Measurements from ENCODE around the gene AFF3. TPM values are rescaled to one million over a fixed set of nuclear protein-coding genes. Genes with fewer than 3 reads are reported as not detected.

Gene AFF3
- total RNA-seq, 1 donor from 2014 or later: 8.0 TPM

GRCh38 chr2:99763764-99764163 lies 378.6 kb downstream of the AFF3 start:
- intact Hi-C loops (cut with micrococcal nuclease): no loop called here
- Histone ChIP-seq H3K36me3 (no peaks in the 10 kb centered on the region), H3K4me3 (no peak overlapping the region), H3K27ac (replicated peaks) (no peak overlapping the region), H3K27me3 (ENCODE audit: low read depth) (no peaks in the 10 kb centered on the region), H3K4me1 (no peaks in the 10 kb centered on the region), H3K9me3 (replicated peaks) (no peaks in the 10 kb centered on the region)
- TF ChIP-seq, protein P1, sequence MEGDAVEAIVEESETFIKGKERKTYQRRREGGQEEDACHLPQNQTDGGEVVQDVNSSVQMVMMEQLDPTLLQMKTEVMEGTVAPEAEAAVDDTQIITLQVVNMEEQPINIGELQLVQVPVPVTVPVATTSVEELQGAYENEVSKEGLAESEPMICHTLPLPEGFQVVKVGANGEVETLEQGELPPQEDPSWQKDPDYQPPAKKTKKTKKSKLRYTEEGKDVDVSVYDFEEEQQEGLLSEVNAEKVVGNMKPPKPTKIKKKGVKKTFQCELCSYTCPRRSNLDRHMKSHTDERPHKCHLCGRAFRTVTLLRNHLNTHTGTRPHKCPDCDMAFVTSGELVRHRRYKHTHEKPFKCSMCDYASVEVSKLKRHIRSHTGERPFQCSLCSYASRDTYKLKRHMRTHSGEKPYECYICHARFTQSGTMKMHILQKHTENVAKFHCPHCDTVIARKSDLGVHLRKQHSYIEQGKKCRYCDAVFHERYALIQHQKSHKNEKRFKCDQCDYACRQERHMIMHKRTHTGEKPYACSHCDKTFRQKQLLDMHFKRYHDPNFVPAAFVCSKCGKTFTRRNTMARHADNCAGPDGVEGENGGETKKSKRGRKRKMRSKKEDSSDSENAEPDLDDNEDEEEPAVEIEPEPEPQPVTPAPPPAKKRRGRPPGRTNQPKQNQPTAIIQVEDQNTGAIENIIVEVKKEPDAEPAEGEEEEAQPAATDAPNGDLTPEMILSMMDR (IDR thresholded peaks at IDR 0.05; ENCODE audit: borderline replicate concordance): no peak
- no peak for DNase-seq

GRCh38 chr2:99762714-99763113 lies 379.7 kb downstream of the AFF3 start:
- intact Hi-C loops (cut with micrococcal nuclease): no loop called here
- Histone ChIP-seq H3K36me3 (no peaks in the 10 kb centered on the region), H3K4me1 (no peaks in the 10 kb centered on the region), H3K9me3 (replicated peaks) (no peaks in the 10 kb centered on the region), H3K4me3 (no peak overlapping the region), H3K27me3 (ENCODE audit: low read depth) (no peaks in the 10 kb centered on the region), H3K27ac (replicated peaks) (no peak overlapping the region)
- DNase-seq: no peak
- TF ChIP-seq, protein P1 (IDR thresholded peaks at IDR 0.05; ENCODE audit: borderline replicate concordance): no peak

DNA sequence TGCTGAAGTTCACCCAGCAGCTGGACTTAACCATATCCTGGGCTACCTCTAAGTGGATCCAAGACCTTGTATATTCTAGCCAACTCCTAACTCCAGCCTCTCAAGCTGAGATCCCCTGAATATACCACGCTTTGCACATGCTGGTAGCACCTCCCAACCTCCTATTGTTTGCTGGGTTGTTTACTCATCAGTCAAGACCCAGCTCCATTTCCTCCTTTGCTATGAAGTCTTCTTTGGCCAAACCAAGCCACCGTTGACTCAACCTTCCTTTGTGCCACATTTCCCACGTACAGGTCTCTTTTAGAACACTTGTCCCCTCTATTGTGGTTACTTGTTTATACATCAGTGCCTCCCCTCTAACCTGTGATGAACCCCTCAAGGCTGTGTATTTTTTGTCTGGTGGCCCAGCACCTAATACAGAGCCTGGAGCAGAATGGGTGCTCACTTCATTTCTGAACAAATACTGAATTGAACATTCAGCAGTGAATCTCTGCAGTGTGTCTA lies 384.7 kb downstream of the AFF3 start:
- Histone ChIP-seq H3K36me3 (no peaks in the 10 kb centered on the region), H3K4me1 (no peaks in the 10 kb centered on the region), H3K27ac (replicated peaks) (no peak overlapping the region), H3K4me3 (no peak overlapping the region), H3K9me3 (replicated peaks) (no peaks in the 10 kb centered on the region), H3K27me3 (ENCODE audit: low read depth) (no peaks in the 10 kb centered on the region)
- intact Hi-C loops (cut with micrococcal nuclease): no loop called here
- DNase-seq: no peak
- TF ChIP-seq, protein P1 (IDR thresholded peaks at IDR 0.05; ENCODE audit: borderline replicate concordance): no peak

DNA sequence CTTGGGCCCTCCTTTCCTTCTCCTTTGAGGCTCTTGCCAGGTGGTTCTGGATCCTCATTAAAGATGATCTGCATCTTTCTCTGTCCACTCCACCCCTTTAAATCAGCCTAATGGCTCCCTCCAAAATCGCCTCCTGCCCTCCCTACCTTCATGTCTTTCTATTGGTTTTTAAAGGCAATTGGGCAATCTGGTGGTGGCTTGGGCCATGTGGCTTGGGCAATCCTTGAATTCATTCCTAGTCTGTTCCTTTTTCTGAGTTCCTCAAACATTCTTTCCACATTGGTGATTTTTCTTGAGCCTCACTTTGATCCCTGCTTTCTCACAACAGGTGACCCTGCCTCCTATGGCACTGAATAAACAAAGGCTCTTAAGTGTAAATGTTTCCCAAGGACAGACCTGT lies 386.3 kb downstream of the AFF3 start:
- H3K4me1 ChIP-seq: no peaks in the 10 kb centered on the region
- intact Hi-C loops (cut with micrococcal nuclease): no loop called here
- TF ChIP-seq, protein P1 (IDR thresholded peaks at IDR 0.05; ENCODE audit: borderline replicate concordance): no peak
- no peak overlapping the region for H3K4me3 ChIP-seq
- H3K36me3 ChIP-seq: no peaks in the 10 kb centered on the region
- DNase-seq: no peak
- no peaks in the 10 kb centered on the region for H3K27me3 ChIP-seq (ENCODE audit: low read depth)
- no peaks in the 10 kb centered on the region for H3K9me3 ChIP-seq (replicated peaks)
- H3K27ac ChIP-seq (replicated peaks): no peak overlapping the region

DNA sequence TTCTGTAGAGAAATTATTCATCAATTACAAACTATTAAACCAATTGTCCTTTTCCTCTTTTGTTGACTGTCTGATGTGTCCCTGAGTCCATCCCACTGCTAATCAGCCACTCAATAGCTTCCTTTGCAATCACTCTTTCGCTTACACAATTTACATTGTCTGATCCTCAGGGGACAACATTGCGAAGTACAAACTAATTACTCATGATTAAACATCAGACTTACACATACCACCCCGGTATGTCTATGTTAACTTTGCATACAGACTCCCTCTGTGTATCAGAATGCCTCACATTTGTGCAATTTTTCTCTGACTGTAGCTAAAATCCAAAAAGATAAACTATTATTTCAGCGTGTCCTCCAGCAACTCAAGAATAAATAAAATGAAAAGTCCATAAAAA lies 388.2 kb downstream of the AFF3 start:
- Histone ChIP-seq H3K4me1 (no peaks in the 10 kb centered on the region), H3K9me3 (replicated peaks) (no peaks in the 10 kb centered on the region), H3K27ac (replicated peaks) (no peak overlapping the region), H3K27me3 (ENCODE audit: low read depth) (no peaks in the 10 kb centered on the region), H3K4me3 (no peak overlapping the region), H3K36me3 (no peaks in the 10 kb centered on the region)
- intact Hi-C loops (cut with micrococcal nuclease): no loop called here
- DNase-seq: no peak
- TF ChIP-seq, protein P1 (IDR thresholded peaks at IDR 0.05; ENCODE audit: borderline replicate concordance): no peak

Data from left ventricle myocardium inferior (tissue), 1 donor.